Stimulated activated CD8-positive, alpha-beta memory T cell treated with anti-CD3 and anti-CD28 coated beads, Interleukin-7, amount 100 ng/mL, for 1 hour (primary cell): ENCODE results near the gene STEAP3.

Source experiments
- DNase-seq, 2 donors: peaks; one replicate each; pipeline ENCODE4 v3.0.0-alpha.2; 2020; ENCODE audit warnings: low read depth in 2 of 2

Gene STEAP3

DNA sequence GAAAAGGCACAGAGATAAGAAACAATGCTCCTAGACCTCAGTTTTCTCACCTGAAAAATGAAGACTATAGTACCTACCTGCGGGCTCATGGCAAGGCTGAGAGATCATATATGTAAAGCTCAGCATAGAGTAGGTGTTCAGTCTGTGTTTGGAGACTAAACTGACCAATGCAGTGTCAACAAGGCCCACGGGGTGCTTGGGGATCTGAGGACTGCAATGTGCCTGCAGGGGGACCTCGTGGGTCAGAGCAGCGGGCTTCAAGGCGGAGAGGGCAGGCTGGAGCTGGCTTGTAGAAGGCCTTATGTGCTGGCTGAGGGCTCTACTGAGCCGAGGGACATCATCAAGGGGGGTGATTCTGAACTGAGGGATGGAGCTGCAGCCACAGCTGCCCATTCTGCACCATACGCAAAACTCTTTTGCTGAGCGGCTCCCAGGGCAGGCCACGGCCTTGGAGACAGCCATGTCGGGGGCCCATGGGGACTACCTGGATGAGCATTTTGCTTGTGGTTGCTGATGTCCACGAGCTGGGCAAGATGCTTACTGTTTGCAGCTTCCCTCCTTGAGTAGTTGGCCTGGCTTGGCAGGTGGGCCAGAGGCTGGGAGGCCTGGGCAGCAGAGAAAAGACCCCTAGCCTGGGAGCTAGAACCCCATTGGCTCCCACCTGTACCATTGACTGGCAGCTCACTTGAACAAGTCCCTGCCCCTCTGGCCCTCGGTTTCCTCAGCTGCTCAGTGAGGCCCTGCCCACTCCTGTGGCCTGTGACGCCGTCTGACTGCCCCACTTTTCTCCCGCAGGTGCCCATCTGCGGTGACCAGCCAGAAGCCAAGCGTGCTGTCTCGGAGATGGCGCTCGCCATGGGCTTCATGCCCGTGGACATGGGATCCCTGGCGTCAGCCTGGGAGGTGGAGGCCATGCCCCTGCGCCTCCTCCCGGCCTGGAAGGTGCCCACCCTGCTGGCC lies 23.5 kb downstream of the STEAP3 start:
- DNase-seq, result no peak

DNA sequence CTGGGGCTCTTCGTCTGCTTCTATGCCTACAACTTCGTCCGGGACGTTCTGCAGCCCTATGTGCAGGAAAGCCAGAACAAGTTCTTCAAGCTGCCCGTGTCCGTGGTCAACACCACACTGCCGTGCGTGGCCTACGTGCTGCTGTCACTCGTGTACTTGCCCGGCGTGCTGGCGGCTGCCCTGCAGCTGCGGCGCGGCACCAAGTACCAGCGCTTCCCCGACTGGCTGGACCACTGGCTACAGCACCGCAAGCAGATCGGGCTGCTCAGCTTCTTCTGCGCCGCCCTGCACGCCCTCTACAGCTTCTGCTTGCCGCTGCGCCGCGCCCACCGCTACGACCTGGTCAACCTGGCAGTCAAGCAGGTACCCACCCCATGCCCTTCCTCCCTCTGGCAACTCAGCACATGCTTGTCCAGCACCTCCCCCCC lies 24.2 kb downstream of the STEAP3 start:
- no peak for DNase-seq

DNA sequence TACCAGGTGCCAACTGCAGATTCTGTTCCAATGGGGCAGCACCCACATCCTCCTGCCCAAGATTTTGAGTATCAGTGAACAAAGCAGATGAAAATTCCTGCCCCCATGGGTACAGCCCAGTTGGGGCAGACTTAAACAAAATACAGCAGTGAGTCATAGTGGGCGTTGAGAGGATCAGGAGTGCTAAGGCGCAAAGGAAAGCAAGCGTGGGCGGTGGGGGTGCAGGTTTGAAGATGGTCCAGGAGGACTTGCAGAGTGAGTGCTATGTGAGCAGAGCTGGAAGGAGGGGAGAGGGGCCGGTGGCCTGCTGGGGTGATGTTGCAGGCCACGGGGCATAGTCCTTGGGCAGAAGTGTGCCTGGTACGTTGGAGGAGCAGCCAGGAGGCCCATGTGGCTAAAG lies 24.7 kb downstream of the STEAP3 start:
- no peak for DNase-seq

GRCh38 chr2:119248751-119249150 lies 25.1 kb downstream of the STEAP3 start:
- no peak for DNase-seq

- DNase-seq, result no peak
Observed at GRCh38 chr2:119249311-119249710, 25.7 kb downstream of the STEAP3 start.

DNA sequence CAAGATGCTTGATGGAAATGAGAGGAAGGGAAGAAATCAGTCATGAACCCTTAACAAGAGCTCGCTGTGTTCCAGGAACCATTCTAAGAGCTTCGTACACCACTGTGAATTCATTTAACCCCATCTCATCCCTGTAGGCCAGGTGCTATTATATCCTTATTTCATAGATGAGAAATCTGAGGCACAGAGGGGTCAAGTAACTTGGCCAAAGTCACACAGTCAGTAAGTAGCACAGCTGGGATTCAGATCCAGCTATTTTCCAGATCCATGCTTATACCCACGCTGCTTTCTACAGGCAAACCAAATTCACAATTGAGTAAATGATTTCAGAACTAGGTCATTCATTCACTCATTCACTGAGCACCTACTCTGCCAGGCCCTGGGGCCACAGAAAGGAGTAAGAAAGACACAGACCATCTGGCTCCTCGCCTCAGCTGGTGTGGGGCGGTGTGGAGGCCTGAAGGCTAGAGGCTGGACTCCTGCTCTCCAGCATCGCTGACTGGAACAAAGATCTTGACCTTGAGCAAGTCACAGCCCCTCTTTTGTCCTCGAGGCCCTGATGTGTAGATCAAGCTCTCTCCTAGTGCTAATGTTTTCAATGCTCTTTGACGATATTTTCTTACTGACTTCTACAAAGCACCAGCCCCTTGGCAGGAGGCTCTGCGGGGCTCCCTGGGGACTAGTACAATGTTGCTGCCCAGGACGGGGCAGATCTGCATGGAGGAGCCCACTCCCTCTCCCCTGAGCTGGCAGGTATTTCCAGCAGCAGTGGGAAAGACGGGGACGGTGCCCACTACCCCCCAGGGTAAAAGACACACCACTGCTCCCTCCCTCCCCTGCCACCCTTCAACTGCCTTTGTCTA lies 26.5 kb downstream of the STEAP3 start:
- no peak for DNase-seq

DNA sequence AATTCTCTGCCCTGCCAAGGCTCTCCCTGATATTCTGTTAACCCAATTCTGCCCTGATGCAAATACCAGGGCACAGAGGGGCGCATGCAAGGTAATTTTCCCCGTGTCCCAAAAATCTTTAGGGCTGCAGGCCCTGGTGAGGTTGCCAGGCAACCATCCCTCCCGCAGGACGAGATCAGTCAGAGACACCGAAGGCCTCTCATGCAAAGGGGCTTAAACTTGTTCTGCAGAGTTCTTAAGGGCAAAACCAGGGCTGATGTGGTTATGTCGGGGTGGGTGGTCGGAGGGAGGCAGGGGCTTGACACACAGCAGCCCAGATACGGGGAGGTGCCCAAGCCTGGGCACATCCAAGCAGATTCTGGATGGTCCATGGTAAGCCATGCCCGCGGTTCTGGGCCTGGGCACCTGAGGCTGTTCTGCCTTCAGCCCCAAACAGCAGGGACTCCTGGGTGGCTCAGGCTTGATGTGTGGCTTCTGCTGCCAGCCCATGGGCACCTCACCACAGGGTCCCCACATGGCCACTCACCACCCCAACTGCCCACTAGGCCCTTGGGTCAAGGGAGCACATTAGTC lies 27.2 kb downstream of the STEAP3 start:
- DNase-seq, result no peak

DNA sequence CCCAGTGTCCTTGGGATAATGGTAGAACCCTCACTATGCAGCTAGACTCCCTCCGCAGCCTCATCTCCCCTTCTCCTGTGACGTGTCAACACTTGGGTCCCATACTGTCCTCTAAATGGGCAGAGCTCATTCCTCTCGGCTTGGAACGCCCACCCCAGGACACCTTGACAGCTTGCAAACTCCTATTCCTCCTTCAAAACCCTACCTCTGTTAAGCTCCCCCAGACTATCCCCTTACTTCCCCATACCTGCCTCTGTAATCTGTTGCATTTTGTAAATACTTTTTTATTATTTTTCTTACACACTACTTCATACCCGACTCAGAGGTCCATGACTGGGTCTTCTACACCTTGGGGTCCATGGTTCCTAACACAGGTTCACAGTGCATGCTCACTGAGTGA lies 28.0 kb downstream of the STEAP3 start:
- no peak for DNase-seq

GRCh38 chr2:119252186-119253113 lies 28.8 kb downstream of the STEAP3 start:
- no peak for DNase-seq

DNA sequence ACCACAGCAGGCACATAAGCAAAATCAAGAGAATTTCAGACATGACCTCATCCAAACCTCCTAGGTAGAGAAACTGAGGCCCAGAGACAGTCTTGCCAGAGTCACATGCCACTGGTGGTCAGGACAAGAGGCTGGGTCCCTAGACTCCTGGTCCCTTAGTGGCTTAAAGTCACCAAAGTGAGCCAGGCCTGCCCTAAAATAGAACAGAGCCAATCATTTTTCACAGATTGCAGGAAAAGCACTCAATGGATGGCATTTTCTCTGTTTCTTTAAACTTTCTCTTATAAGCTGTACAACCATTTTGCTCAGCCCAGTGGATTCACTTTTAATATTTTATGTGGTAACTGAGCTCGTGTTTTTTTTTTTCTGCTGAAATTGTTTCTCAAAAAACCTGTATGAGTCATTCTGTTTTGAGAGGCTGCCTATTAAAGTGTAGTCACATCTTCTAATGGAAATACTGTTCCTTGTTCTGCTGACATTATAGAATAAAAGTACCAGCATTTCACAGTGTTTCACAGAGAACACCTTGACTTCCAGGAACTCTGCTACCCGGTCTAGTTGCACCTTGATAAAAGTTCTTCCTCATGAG lies 29.6 kb downstream of the STEAP3 start:
- DNase-seq, result no peak

DNA sequence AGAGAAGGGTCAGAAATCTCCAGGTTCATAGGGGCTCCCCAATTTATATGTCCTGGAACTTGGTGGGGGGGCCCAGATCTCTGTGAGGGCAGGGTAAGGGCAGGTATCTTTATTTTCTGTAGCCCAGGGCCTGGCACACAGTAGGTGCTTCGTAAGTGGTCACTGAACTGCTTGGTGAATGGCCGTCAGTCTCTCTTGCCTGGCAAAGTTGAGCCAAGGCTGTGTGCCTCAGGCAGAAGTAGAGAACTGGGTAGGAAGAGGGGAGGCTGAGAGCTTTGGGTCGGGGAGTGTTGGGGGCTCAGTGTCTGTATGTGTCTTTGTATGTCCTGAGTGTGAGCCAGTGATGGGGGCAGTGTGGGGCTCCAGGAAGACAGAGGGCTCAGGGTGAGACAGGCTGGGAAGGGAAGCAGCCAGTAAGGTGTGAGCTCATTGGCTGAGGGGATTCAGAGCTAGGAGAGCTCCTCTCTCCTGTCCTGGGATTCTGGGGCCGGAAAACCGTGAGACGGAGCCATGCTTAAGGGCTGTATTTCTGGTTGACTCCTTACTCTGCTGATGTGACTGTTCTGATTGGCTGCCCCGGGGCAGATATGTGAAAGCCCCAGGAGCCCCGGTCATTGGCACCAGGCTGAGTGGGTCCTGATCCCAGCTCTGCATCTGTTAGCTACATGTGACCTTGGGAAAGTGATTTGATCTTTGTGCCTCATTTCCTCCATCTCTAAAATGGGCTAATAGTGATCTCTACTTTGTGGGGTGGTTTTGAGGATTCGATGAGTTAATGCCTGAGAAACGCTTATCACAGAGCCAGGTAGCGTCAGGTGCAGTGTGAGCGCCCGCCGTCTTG lies 30.3 kb downstream of the STEAP3 start:
- DNase-seq, result no peak

DNA sequence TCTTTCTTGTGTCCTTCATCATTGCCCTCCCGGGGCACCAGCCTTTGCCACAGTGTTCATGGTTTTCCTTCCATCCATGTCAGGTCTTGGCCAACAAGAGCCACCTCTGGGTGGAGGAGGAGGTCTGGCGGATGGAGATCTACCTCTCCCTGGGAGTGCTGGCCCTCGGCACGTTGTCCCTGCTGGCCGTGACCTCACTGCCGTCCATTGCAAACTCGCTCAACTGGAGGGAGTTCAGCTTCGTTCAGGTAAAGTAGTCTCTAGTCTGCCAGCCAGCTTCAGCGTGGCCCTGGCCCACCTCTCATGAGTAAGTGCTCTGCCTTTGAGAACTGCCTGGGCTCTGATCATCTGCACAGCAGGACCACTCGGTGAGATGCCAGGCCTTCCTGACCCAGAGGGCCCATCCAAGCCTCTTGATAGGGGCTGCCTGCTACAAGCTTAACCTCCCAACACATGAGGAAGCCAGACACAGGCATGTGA lies 31.0 kb downstream of the STEAP3 start:
- DNase-seq, result no peak

DNA sequence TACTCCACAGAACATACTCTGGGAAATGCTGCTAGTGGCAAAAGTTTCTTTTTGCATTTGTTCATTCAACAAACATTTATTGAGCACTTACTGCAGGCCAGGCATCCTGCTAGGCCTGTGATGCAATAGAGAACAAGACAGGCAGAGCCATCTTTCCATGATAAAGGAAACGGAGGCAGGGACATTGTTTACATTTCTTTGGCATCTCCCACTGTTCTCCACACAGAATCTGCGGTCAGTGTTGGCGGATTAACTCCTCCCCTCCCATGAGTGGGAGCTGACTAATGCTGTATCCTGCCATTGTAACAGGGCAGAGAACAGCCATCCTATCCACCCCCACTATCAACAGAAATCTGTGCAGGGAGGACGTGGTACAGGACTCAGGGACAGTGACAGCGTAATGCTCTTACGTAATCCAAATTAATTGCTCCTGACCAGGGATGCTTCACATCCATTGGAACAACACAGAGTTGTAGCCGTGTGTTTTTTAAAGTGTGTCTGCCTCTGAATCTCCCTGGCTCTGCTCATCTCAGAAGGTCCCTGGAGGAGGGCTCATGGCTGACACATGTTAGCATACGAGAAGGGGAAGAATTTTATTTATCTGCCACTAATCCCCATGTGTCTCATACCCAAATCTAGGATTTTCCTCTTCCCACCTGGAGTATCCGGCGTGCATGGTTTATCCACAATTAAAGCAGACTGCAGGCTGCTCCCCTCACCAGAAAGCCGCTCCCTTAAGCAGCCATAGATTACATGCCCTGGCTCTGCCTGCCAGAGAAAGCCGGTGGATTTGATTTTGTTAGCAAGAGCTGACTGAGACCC lies 32.3 kb downstream of the STEAP3 start:
- no peak for DNase-seq

- DNase-seq, result no peak
Observed at GRCh38 chr2:119256582-119256921, 32.9 kb downstream of the STEAP3 start.

DNA sequence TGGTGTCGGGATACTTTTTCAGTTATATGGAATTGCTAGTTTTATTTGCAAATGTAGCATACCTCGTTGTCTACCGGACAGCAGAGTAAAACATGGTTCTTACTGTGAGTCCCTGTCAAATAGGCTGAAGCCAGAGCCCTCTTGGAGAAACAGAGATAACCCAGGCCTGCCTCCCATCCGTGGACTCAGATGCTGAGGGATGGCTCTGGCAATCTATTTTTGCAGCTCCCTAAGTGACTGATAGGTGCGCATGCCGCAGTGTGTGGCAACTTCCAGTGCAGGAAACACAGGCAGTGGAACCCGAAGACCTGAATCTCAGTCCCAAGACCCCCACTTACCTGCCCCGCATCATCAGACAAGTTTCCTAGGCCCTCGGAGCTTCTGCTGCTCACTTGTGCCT lies 33.6 kb downstream of the STEAP3 start:
- no peak for DNase-seq

- DNase-seq, result no peak
Observed at GRCh38 chr2:119259296-119259860, 35.7 kb downstream of the STEAP3 start.

GRCh38 chr2:119260646-119261492 lies 37.2 kb downstream of the STEAP3 start:
- DNase-seq, result no peak
